GM04503 (cell line): ENCODE data around the gene RNFT2.
"Not testable (repeated sequence)": the region's sequence is repeated elsewhere in the genome, so short reads cannot be mapped to it uniquely, and the experiment has no call there.

Source experiments
- DNase-seq: peaks from one replicate; pipeline ENCODE4 v3.0.0-alpha.2; 2012; ENCODE audit warnings: low read depth

Gene RNFT2

GRCh38 chr12:116744766-116745165 lies 6.7 kb downstream of the RNFT2 start:
- DNase-seq = no peak

- DNase-seq = no peak
Measured at GRCh38 chr12:116745554-116745953, 7.4 kb downstream of the RNFT2 start.

GRCh38 chr12:116749884-116750283 lies 11.8 kb downstream of the RNFT2 start:
- DNase-seq = no peak

GRCh38 chr12:116750298-116750697 lies 12.2 kb downstream of the RNFT2 start:
- DNase-seq = no peak

- not testable (repeated sequence) for DNase-seq
Measured at GRCh38 chr12:116754097-116754496, 16.0 kb downstream of the RNFT2 start.

GRCh38 chr12:116754783-116755182 lies 16.7 kb downstream of the RNFT2 start:
- not testable (repeated sequence) for DNase-seq

GRCh38 chr12:116759783-116760621 lies 21.9 kb downstream of the RNFT2 start:
- DNase-seq = no peak

GRCh38 chr12:116760622-116761020 lies 22.5 kb downstream of the RNFT2 start:
- DNase-seq = no peak

GRCh38 chr12:116761499-116761898 lies 23.4 kb downstream of the RNFT2 start:
- no peak for DNase-seq

GRCh38 chr12:116765271-116765670 lies 27.2 kb downstream of the RNFT2 start:
- no peak for DNase-seq

- DNase-seq = no peak
Measured at GRCh38 chr12:116766285-116766684, 28.2 kb downstream of the RNFT2 start.

- DNase-seq = no peak
Measured at GRCh38 chr12:116766746-116767145, 28.6 kb downstream of the RNFT2 start.

- DNase-seq = no peak
Measured at GRCh38 chr12:116771651-116772050, 33.5 kb downstream of the RNFT2 start.

- DNase-seq = peak; percentile 3
Measured at GRCh38 chr12:116773276-116773731, 35.2 kb downstream of the RNFT2 start.

- no peak for DNase-seq
Measured at GRCh38 chr12:116774020-116774419, 35.9 kb downstream of the RNFT2 start.

GRCh38 chr12:116777245-116777644 lies 39.1 kb downstream of the RNFT2 start:
- DNase-seq = no peak

GRCh38 chr12:116779597-116779996 lies 41.5 kb downstream of the RNFT2 start:
- DNase-seq = no peak

GRCh38 chr12:116780942-116781341 lies 42.8 kb downstream of the RNFT2 start:
- DNase-seq = no peak

- DNase-seq = no peak
Measured at GRCh38 chr12:116783525-116784237, 45.6 kb downstream of the RNFT2 start.

- no peak for DNase-seq
Measured at GRCh38 chr12:116784238-116784612, 46.1 kb downstream of the RNFT2 start.

GRCh38 chr12:116789562-116789961 lies 51.4 kb downstream of the RNFT2 start:
- not testable (repeated sequence) for DNase-seq

- no peak for DNase-seq
Measured at GRCh38 chr12:116790066-116790465, 52.0 kb downstream of the RNFT2 start.

- no peak for DNase-seq
Measured at GRCh38 chr12:116792403-116792802, 54.3 kb downstream of the RNFT2 start.
